Uterus (tissue), 2 donors: Measurements from ENCODE around the gene BCLAF1.

ENCODE experiments used
- POLR2A ChIP-seq, 2 donors: fragments of 450-650 bp; IDR thresholded peaks; one replicate each; pipeline ENCODE4 v1.6.1; 2016; ENCODE audit warnings: antibody characterized with exemption in 2 of 2, mild to moderate bottlenecking in 1 of 2, moderate library complexity in 1 of 2
- TF ChIP-seq, protein P1 (sequence below), 4 experiments: fragments of 200-600 bp in 2 of 4; fragments of 450-650 bp in 2 of 4; sonication (generic) in 2 of 4; IDR thresholded peaks; one replicate each; pipeline ENCODE4 v1.5.1; 2016 to 2019; ENCODE audit warnings: antibody characterized with exemption in 4 of 4, mild to moderate bottlenecking in 2 of 4, moderate library complexity in 1 of 4

DNA sequence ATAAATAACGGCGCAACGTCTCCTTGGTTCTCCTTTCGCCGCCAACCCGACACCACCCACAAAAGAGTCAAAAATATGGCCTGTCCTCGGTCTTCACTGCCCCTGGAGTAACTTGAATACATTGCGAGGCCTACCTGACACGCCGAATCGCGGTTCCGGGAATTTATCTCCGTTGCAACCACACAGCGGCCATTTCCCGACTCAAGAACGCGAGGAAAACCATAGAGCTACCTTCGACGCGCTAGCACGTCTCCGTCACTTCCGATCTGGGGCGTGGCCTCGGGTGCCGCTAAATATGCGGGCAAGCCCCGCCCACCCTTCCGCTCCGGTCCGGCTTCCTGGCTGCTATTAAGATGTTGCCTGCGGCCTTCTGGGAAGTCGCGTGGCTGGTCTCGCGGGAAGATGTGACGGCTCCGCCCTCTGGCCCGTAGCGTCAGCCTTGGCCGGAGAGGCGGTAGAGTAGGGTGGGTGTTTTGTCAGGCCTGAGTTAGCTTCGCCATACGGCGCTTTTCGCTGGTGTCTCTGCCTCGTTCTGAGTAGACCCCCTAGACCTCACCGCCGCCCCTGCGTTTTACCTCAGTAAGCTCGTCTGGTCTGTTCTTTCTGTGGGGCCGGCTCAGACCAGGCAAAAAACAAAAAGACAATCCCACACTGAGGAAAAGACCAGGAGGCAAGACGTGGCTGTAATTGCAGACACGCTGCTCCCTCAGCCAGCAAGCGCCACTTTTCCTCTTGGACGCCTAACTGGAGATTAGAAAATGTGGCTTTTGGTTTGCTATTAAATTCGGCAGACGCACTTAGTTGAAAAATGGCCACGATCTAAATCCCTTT is at the start of gene BCLAF1:
- TF ChIP-seq, protein P1, sequence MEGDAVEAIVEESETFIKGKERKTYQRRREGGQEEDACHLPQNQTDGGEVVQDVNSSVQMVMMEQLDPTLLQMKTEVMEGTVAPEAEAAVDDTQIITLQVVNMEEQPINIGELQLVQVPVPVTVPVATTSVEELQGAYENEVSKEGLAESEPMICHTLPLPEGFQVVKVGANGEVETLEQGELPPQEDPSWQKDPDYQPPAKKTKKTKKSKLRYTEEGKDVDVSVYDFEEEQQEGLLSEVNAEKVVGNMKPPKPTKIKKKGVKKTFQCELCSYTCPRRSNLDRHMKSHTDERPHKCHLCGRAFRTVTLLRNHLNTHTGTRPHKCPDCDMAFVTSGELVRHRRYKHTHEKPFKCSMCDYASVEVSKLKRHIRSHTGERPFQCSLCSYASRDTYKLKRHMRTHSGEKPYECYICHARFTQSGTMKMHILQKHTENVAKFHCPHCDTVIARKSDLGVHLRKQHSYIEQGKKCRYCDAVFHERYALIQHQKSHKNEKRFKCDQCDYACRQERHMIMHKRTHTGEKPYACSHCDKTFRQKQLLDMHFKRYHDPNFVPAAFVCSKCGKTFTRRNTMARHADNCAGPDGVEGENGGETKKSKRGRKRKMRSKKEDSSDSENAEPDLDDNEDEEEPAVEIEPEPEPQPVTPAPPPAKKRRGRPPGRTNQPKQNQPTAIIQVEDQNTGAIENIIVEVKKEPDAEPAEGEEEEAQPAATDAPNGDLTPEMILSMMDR (IDR thresholded peaks at IDR 0.05) = peak in 1 of 4 experiments; percentile 9
- TF ChIP-seq POLR2A (IDR thresholded peaks at IDR 0.05) = peak; percentile 99
